ENCODE measurements around the gene MRPL19. TPM values are rescaled to one million over a fixed set of nuclear protein-coding genes. Genes with fewer than 3 reads are reported as not detected.

The MRPL19 gene
- total and polyA plus RNA-seq, 2 of the 13 experiments (the other 11 are each of a cell fraction or from before 2014, with no cell fraction given), result 43.2 to 163 TPM

GRCh38 chr2:75646583-75647425 lies at the start of gene MRPL19 (continued):
- TF ChIP-seq EZH2 (conservative IDR thresholded peaks at IDR 0.05; ENCODE audit: low read depth, low read length), result no peak
- peak; percentile 85 for TF ChIP-seq ZSCAN29 (CRISPR knock-in tag; conservative IDR thresholded peaks at IDR 0.05)
- no peak for TF ChIP-seq SP1 (IDR thresholded peaks at IDR 0.05)
- peak; percentile 33; the same call in 1 of the 2 replicates for TF ChIP-seq SP1 (CRISPR knock-in tag; IDR thresholded peaks at IDR 0.05)
- TF ChIP-seq PLSCR1 (CRISPR knock-in tag; IDR thresholded peaks at IDR 0.05; ENCODE audit: borderline replicate concordance), result no peak
- no peak; the same call in 1 of the 2 replicates for TF ChIP-seq ZHX1 (CRISPR knock-in tag; IDR thresholded peaks at IDR 0.05; ENCODE audit: low read depth)
- peak; percentile 70; the same call in 1 of the 2 replicates for TF ChIP-seq ZNF333 (CRISPR knock-in tag; IDR thresholded peaks at IDR 0.05; ENCODE audit: borderline replicate concordance)
- TF ChIP-seq ZNF562 (CRISPR knock-in tag; IDR thresholded peaks at IDR 0.05; ENCODE audit: borderline replicate concordance), result no peak
- TF ChIP-seq, protein P1, sequence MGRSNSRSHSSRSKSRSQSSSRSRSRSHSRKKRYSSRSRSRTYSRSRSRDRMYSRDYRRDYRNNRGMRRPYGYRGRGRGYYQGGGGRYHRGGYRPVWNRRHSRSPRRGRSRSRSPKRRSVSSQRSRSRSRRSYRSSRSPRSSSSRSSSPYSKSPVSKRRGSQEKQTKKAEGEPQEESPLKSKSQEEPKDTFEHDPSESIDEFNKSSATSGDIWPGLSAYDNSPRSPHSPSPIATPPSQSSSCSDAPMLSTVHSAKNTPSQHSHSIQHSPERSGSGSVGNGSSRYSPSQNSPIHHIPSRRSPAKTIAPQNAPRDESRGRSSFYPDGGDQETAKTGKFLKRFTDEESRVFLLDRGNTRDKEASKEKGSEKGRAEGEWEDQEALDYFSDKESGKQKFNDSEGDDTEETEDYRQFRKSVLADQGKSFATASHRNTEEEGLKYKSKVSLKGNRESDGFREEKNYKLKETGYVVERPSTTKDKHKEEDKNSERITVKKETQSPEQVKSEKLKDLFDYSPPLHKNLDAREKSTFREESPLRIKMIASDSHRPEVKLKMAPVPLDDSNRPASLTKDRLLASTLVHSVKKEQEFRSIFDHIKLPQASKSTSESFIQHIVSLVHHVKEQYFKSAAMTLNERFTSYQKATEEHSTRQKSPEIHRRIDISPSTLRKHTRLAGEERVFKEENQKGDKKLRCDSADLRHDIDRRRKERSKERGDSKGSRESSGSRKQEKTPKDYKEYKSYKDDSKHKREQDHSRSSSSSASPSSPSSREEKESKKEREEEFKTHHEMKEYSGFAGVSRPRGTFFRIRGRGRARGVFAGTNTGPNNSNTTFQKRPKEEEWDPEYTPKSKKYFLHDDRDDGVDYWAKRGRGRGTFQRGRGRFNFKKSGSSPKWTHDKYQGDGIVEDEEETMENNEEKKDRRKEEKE (IDR thresholded peaks at IDR 0.05), result no peak
- peak; percentile 92; the same call in 1 of the 2 replicates for TF ChIP-seq POGK (CRISPR knock-in tag; conservative IDR thresholded peaks at IDR 0.05)
- peak; percentile 60 for TF ChIP-seq ZNF263 (CRISPR knock-in tag; IDR thresholded peaks at IDR 0.05)
- peak; percentile 90 for TF ChIP-seq ZNF563 (CRISPR knock-in tag; IDR thresholded peaks at IDR 0.05)
- 0 out of 2 replicates have a peak, but pooled peaks have one; percentile 13 for TF ChIP-seq GPN1 (CRISPR knock-in tag; IDR thresholded peaks at IDR 0.05; ENCODE audit: borderline replicate concordance)
- TF ChIP-seq, protein P2, sequence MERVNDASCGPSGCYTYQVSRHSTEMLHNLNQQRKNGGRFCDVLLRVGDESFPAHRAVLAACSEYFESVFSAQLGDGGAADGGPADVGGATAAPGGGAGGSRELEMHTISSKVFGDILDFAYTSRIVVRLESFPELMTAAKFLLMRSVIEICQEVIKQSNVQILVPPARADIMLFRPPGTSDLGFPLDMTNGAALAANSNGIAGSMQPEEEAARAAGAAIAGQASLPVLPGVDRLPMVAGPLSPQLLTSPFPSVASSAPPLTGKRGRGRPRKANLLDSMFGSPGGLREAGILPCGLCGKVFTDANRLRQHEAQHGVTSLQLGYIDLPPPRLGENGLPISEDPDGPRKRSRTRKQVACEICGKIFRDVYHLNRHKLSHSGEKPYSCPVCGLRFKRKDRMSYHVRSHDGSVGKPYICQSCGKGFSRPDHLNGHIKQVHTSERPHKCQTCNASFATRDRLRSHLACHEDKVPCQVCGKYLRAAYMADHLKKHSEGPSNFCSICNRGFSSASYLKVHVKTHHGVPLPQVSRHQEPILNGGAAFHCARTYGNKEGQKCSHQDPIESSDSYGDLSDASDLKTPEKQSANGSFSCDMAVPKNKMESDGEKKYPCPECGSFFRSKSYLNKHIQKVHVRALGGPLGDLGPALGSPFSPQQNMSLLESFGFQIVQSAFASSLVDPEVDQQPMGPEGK (CRISPR knock-in tag; IDR thresholded peaks at IDR 0.05), result peak; percentile 91
- peak; percentile 79; the same call in 1 of the 2 replicates for TF ChIP-seq ZNF468 (CRISPR knock-in tag; IDR thresholded peaks at IDR 0.05)
- TF ChIP-seq ZNF691 (CRISPR knock-in tag; IDR thresholded peaks at IDR 0.05; ENCODE audit: borderline replicate concordance, low read depth), result peak; percentile 40; the same call in 1 of the 2 replicates
- no peak for TF ChIP-seq MTA3 (CRISPR knock-in tag; IDR thresholded peaks at IDR 0.05)

Data from HepG2 (cell line).